H1 (cell line): ENCODE data around the gene FARS2. TPM values are rescaled to one million over a fixed set of nuclear protein-coding genes. Genes with fewer than 3 reads are reported as not detected.

Source experiments
- CBX8 ChIP-seq: fragments of 300-800, 300-1000 bp; sonication (generic); IDR thresholded peaks from 2 replicates; pipeline ENCODE4 v1.7.1; 2016; ENCODE audit warnings: low read depth, low read length, borderline replicate concordance
- CREB1 ChIP-seq: IDR thresholded peaks from 2 replicates; pipeline ENCODE4 v1.6.1; 2012; ENCODE audit warnings: inconsistent platforms
- EZH2 ChIP-seq: fragments of 200-600 bp; sonication (generic); IDR thresholded peaks from 2 replicates; pipeline ENCODE4 v1.7.1; 2012; ENCODE audit warnings: low read depth, mild to moderate bottlenecking, moderate library complexity, low read length, inconsistent platforms; ENCODE audit not compliant: severe bottlenecking
- MAFK ChIP-seq: IDR thresholded peaks from 2 replicates; pipeline ENCODE4 v1.6.1; 2012; ENCODE audit warnings: low read depth, mild to moderate bottlenecking, improper control_type of control experiment, low read length
- POLR2A ChIP-seq, 2 experiments: IDR thresholded peaks; 1 replicate in 1 of 2; 2 replicates in 1 of 2; pipeline ENCODE4 v1.6.1; 2011; ENCODE audit warnings: low read depth in 2 of 2, low read length in 2 of 2, mild to moderate bottlenecking in 2 of 2; ENCODE audit errors: control extremely low read depth in 1 of 2
- USF2 ChIP-seq: IDR thresholded peaks from 2 replicates; pipeline ENCODE4 v1.6.1; 2011; ENCODE audit warnings: low read length, improper control_type of control experiment
- polyA plus RNA-seq, 7 experiments: library from polyadenylated mRNA; depleted of rRNA in 3 of 7; stranded (reverse) in 5 of 7; unstranded in 2 of 7; fragments of >200 nt in 5 of 7; fragments of 200-250 nt in 2 of 7; gene quantifications; 1 replicate in 5 of 7; 2 replicates in 1 of 7; 4 replicates in 1 of 7; pipeline versions ENCODE4 v1.2.1 to v1.2.3, GENCODE V29; 2011 to 2013; ENCODE audit warnings: missing spikeins in 2 of 7, mixed read lengths in 2 of 7
- total RNA-seq: library from RNA; stranded (reverse); fragmentation: NEBNext Ultra II Directional; extraction: Animal tissue kit (Norgen Biotek cat#: 25700); gene quantifications from 2 replicates; pipeline ENCODE4 v1.2.1, GENCODE V29; 2021

The FARS2 gene
- total and polyA plus RNA-seq, 2 of the 8 experiments (the other 6 are each of a cell fraction or from before 2014, with no cell fraction given), result 11.7 to 14.4 TPM

- TF ChIP-seq EZH2 (no peak), CREB1 (no peak), POLR2A (IDR thresholded peaks at IDR 0.05; ENCODE audit: control extremely low read depth in 1 of 2, low read depth in 2 of 2, low read length in 2 of 2) (no peak), CBX8 (no peak), USF2 (no peak), MAFK (no peak)
Observed at GRCh38 chr6:5231289-5231688, 30.0 kb upstream of the FARS2 start (continued).
